ENCODE results near the gene STAT4.

STAT4 gene

GRCh38 chr2:191145769-191146471 is 4.9 kb downstream of the STAT4 start:
- DNase-seq (ENCODE audit: low read depth), result no peak

GRCh38 chr2:191144217-191144616 is 6.6 kb downstream of the STAT4 start:
- DNase-seq (ENCODE audit: low read depth), result no peak

DNA sequence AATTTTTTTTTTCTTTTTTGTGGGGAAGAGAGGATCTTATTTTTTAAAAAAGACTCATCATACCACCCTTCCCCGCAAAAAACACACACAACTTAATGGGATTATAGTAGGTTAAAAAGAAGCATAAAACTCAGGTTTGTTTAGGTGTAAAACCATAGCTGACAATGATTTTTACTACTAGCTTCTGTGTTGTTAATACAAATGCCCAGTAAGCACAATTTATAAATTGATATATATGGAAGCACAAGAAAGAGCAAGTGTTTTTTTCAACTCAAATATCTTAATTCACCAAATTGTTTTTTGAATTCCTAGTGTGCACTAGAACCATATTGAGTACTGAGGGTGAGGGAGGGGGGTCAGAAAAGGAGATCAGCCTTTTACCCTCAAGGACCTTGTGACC is 7.0 kb downstream of the STAT4 start:
- DNase-seq (ENCODE audit: low read depth), result no peak

GRCh38 chr2:191128911-191129304 is 21.9 kb downstream of the STAT4 start:
- DNase-seq (ENCODE audit: low read depth), result no peak

DNA sequence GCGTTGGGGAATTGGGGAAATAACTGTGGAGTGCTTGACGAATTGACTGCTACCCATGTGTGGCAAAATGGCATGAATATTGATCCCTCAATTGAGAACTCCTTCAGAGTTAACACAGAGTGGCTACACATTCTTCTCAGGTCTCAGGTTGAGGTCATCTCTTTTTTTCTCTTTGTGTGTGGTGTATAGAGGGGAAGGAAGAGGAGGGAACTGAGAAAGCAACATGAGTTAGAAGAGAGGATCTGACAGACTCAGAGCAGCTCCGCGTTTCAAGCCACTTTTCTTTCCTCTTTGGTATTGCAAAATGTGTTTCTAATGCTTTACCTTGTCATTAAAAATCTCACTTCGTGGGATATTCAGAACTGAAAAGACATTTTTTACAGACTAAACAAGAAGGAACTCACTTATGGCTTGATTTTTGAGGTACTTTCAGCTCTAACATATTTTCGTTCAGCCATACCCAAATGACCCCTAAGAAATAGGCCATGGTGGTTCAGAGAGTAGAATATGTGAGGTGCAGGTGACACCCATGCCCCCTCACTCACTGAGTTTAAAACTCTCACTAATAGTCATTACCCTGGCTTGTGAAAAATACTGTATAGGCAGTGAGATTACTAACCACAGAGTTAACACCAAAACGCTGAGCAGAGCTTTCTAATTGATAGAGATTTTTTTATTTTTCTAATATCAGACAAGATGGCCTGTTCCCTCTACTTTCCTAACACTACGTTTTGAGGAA is 22.5 kb downstream of the STAT4 start:
- no peak for DNase-seq (ENCODE audit: low read depth)

DNA sequence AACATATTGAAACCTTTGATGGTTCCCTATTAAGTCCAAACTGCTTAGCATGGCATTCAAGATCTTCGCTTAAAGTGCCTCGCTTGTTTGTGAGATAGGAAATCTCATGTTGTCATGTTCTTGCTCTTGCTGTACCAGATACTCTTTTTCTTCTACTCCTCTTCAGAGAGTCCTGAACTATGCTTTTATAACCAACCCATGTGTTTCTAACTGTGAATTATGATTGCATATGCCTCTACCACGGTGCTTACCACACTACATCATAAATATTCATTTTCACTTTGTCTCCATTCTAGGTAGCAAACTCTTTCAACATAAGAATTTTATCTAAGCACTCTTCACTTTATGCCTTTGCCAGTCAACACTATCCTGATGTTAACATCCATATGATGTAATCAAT is 23.6 kb downstream of the STAT4 start:
- no peak for DNase-seq (ENCODE audit: low read depth)

- DNase-seq (ENCODE audit: low read depth), result no peak
These were observed 24.3 kb downstream of the STAT4 start for GRCh38 chr2:191126386-191127085.

DNA sequence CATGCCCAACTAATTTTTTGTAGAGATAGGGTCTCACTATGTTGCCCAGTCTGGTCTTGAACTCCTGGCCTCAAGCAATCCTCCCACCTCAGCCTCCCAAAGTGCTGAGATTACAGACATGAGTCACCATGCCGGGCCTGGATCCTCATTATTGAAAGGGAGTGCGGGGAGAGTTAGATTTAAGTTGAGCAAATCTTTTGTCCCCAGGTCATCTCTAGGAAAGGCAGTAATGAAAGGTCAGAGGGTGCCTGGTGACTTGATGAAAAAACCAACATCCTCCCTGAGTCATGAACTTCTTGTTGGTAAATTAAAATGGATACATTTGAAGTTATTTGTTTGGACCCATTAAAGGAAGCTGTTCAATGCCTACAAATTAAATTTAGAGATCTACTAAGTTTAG is 25.1 kb downstream of the STAT4 start:
- DNase-seq (ENCODE audit: low read depth), result no peak

DNA sequence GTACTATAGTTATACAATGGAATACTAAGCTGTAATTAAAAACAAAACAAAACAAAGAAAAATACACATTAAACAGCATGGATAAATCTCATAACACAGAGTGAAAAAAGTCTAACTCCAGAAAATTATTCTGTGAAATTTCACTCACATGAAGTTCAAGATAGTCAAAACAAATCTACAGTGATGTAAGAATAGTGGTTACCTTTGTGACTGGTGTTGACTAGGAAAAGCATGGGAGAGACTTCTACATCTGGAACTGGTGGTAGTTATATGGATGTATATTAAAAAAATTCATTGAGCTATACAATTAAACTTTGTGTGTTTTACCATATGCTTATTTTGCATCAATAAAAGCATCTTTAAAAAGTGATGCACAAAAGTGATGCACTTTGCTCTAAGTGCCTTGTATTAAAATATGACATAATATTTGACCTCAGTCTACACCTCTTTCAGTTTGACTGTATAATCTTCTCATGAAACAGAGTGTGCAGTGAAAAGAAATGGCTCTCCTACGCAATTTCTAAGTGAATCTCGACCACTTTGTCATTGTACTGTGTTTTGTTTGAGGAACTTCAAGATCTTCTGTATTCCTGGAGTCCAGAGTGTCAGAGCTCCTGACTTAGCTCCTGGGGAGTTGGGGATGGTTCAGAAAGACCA is 28.0 kb downstream of the STAT4 start:
- no peak for DNase-seq (ENCODE audit: low read depth)

DNA sequence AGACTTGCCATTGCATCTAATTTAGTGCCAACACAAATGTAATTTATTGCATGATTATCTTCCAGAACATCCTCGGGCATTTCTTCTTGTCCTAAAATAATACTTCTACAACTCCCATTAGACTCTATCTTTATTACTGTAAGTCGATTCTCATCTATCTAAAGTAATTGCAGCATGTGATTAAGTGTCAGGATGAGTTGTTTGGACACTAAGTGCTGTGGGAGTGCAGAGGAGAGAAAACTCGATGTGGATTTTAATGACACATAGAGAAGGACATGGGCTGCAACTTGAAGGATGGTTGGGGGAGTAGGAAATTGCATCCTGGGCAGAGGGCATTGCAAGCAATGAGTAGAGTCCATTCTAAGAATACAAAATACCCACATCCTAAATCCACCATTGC is 33.5 kb downstream of the STAT4 start:
- DNase-seq (ENCODE audit: low read depth), result no peak

GRCh38 chr2:191115804-191116203 is 35.0 kb downstream of the STAT4 start:
- DNase-seq (ENCODE audit: low read depth), result peak; percentile 44

GRCh38 chr2:191115391-191115790 is 35.4 kb downstream of the STAT4 start:
- DNase-seq (ENCODE audit: low read depth), result peak; percentile 9

DNA sequence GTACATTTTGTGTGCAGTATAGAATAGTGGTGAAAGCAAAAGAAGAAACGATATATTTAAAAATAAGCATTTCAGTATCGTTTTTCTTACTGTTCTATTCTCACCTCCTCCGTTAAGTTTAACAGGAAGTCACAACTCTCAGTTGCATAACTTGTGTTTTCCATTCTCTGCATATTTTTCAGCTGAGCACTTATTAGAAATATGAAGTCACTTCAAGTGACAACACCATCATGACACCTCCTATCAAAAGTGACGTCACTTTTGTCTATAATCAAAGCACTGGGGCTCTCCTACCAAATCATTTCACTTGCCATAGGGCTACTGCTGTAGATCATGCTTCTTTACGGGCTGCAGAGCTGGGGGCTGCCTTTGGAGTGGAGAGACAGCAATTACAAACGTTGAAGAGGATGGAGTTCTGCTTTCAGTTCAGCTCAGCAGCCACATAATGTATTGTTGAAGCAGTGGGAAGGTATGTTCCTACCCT is 36.3 kb downstream of the STAT4 start:
- DNase-seq (ENCODE audit: low read depth), result peak; percentile 33

- no peak for DNase-seq (ENCODE audit: low read depth)
These were observed 37.0 kb downstream of the STAT4 start for GRCh38 chr2:191113761-191114160.

DNA sequence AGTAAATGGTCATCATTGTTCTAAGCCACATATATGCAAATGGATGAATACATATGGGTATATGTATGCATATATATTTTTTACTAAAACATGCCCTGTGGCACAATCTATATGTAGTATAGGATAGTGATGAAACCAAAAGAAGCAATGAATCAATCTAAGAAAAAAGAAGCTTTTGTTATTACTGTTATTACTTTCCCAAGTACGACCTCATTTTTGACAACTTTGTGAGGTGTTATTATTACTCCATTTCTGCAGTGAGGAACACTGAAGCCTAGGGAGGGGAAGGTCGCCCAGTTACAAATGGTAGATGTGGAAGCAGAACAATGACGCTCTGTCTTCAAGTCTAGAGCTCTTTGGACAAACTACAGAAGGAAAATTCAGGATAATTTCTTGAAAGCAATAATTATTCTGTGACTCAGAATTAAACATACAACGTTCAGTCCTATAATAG is 38.3 kb downstream of the STAT4 start:
- DNase-seq (ENCODE audit: low read depth), result no peak

GRCh38 chr2:191109888-191110287 is 40.9 kb downstream of the STAT4 start:
- DNase-seq (ENCODE audit: low read depth), result no peak

DNA sequence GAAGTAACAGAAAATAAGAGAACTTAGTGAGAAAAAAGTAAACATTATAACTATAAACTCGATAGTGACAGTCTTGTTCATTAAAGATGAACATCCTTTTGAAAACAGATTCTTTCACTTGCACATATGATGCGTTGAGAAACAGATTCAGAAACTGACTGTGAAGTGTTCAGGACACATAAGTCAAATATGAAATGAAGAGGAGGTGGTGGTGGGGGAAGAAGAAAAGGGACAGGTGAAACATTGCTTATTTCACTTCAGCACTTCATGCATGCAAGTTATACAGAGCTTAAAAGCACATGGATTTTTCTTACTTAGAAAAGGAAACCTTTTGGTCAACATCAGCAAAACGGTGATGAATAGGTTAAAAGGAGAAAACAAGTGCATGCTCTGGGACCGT is 42.5 kb downstream of the STAT4 start:
- DNase-seq (ENCODE audit: low read depth), result no peak

DNA sequence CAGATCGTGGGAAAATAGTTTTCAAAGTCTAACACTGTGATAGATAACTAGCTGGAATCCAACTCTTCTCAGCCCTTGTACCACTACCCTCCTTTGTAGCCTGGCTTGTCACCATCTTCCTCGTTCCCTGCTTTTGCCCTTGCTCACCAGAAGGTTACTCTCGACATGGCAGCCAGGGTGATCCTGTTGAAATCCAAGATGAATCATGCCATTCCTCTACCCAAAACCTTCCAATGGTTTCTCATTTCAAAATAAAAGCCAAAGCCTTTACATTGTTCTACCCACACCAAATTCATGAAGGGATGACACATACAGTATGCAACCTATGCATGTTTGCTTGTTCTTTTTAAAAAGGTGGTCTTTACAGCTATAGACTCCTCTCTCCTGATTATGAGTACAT is 45.7 kb downstream of the STAT4 start:
- peak; percentile 17 for DNase-seq (ENCODE audit: low read depth)

DNA sequence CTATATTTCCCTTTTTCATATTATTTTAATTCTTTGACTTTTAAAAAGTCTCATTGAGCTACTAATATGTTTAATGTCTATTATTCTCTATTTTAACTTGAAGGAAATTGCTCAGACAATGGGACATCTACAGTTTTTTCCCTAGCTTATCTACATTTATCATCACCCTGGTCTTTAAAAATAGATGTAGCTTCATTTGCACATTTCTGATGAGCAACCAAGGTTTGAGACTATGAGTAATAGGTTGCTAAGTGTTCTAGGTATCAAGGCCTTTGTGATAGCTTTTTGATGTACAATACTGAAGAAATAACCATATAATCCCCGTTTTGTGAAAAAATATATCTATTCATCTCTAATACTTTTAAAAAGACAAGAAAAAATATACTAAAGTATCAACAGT is 47.0 kb downstream of the STAT4 start:
- no peak for DNase-seq (ENCODE audit: low read depth)

GRCh38 chr2:191100216-191100615 is 50.6 kb downstream of the STAT4 start:
- no peak for DNase-seq (ENCODE audit: low read depth)

GRCh38 chr2:191087311-191087710 is 63.5 kb downstream of the STAT4 start:
- no peak for DNase-seq (ENCODE audit: low read depth)

GRCh38 chr2:191086706-191087105 is 64.1 kb downstream of the STAT4 start:
- no peak for DNase-seq (ENCODE audit: low read depth)

Data from iris pigment epithelial cell (primary cell).